Breast epithelium (tissue), 4 donors: ENCODE results near the gene MYRF. TPM values are rescaled to one million over a fixed set of nuclear protein-coding genes. Genes with fewer than 3 reads are reported as not detected.

Experiments used
- DNase-seq, 2 donors: peaks; one replicate each; pipeline ENCODE4 v3.0.0-alpha.2; 2019; ENCODE audit warnings: low spot score in 2 of 2
- H3K27ac ChIP-seq, 2 donors: fragments of 200-600 bp; sonication (generic) in 1 of 2; one replicate each; pipeline ENCODE4 v1.5.1; 2016 to 2019; ENCODE audit warnings: mild to moderate bottlenecking in 1 of 2
- H3K27me3 ChIP-seq, 2 donors: fragments of 200-600 bp; sonication (generic) in 1 of 2; one replicate each; pipeline versions ENCODE4 v1.5.1 to v1.6.0; 2017 to 2019; ENCODE audit warnings: control low read depth in 1 of 2, mild to moderate bottlenecking in 1 of 2
- H3K36me3 ChIP-seq: fragments of 200-600 bp; one replicate; pipeline ENCODE4 v1.5.1; 2019
- H3K4me1 ChIP-seq, 2 donors: fragments of 200-600 bp; sonication (generic); one replicate each; pipeline ENCODE4 v1.5.1; 2016 to 2019; ENCODE audit warnings: control low read depth in 1 of 2
- H3K4me3 ChIP-seq, 3 donors: fragments of 200-600 bp; sonication (generic); 1 replicate in 2 of 3; 2 replicates in 1 of 3; pipeline ENCODE4 v1.5.1; 2016 to 2019; ENCODE audit warnings: mild to moderate bottlenecking in 3 of 3, moderate library complexity in 2 of 3
- H3K9me3 ChIP-seq, 2 donors: fragments of 200-600 bp; sonication (generic) in 1 of 2; one replicate each; pipeline ENCODE4 v1.5.1; 2016 to 2019; ENCODE audit warnings: control low read depth in 1 of 2
- CTCF ChIP-seq, 3 donors: fragments of 450-650 bp; IDR thresholded peaks; one replicate each; pipeline ENCODE4 v1.5.1; 2016 to 2017; ENCODE audit warnings: antibody characterized with exemption in 3 of 3, mild to moderate bottlenecking in 3 of 3, moderate library complexity in 3 of 3
- POLR2A ChIP-seq: fragments of 450-650 bp; IDR thresholded peaks from one replicate; pipeline ENCODE4 v1.6.1; 2016; ENCODE audit warnings: antibody characterized with exemption, mild to moderate bottlenecking, moderate library complexity
- POLR2AphosphoS5 ChIP-seq, 3 donors: sonication (generic); formaldehyde crosslinking; IDR thresholded peaks; one replicate each; pipeline ENCODE4 v1.6.1; 2017; ENCODE audit warnings: antibody characterized with exemption in 3 of 3
- intact Hi-C: fragments of 100-400 bp; cut with DNase I; formaldehyde crosslinking; loops from one replicate; pipeline ENCODE4 v1.15.1; 2023; ENCODE audit warnings: low total_unique reads
- total RNA-seq, 3 donors: library from RNA; depleted of rRNA; stranded (reverse); fragments of >200 nt; gene quantifications; one replicate each; pipeline ENCODE4 v1.1.0, GENCODE V29; 2016

MYRF gene
- total RNA-seq, 3 donors from 2014 or later: 0.32 to 6.9 (median 0.66) TPM

- TF ChIP-seq POLR2AphosphoS5 (IDR thresholded peaks at IDR 0.05) (no peak), POLR2A (no peak), CTCF (IDR thresholded peaks at IDR 0.05) (no peak)
- Histone ChIP-seq H3K36me3 (no peaks in the 10 kb centered on the region), H3K4me3 (no peak overlapping the region), H3K27me3 (no peaks in the 10 kb centered on the region), H3K9me3 (no peaks in the 10 kb centered on the region), H3K4me1 (peaks cover 0 to 2% of the 10 kb centered on the region in 2 donors), H3K27ac (no peak overlapping the region)
- DNase-seq: no peak
- intact Hi-C loops: no loop called here
Measured at GRCh38 chr11:61833471-61833870, 81.0 kb downstream of the MYRF start.

GRCh38 chr11:61833926-61834277 is 81.5 kb downstream of the MYRF start:
- no peaks in the 10 kb centered on the region for H3K36me3 ChIP-seq
- H3K4me3 ChIP-seq: no peak overlapping the region
- no peak for DNase-seq
- H3K27me3 ChIP-seq: no peaks in the 10 kb centered on the region
- no peaks in the 10 kb centered on the region for H3K9me3 ChIP-seq
- no peaks in the 10 kb centered on the region for H3K4me1 ChIP-seq
- no peak for TF ChIP-seq POLR2A
- TF ChIP-seq CTCF (IDR thresholded peaks at IDR 0.05): no peak
- no peak for TF ChIP-seq POLR2AphosphoS5 (IDR thresholded peaks at IDR 0.05)
- no peak overlapping the region for H3K27ac ChIP-seq
- intact Hi-C loops: no loop called here

- Histone ChIP-seq H3K9me3 (no peaks in the 10 kb centered on the region), H3K27ac (peak overlapping the region in 1 of 2 donors; percentile 52), H3K27me3 (no peaks in the 10 kb centered on the region), H3K4me1 (no peaks in the 10 kb centered on the region), H3K36me3 (no peaks in the 10 kb centered on the region), H3K4me3 (no peak overlapping the region)
- intact Hi-C loops: no loop called here
- no peak for TF ChIP-seq POLR2A
- TF ChIP-seq CTCF (IDR thresholded peaks at IDR 0.05): no peak
- TF ChIP-seq POLR2AphosphoS5 (IDR thresholded peaks at IDR 0.05): no peak
- no peak for DNase-seq
Measured at GRCh38 chr11:61834278-61835048, 82.0 kb downstream of the MYRF start.

- Histone ChIP-seq H3K27me3 (no peaks in the 10 kb centered on the region), H3K4me1 (no peaks in the 10 kb centered on the region), H3K27ac (no peak overlapping the region), H3K4me3 (no peak overlapping the region), H3K36me3 (no peaks in the 10 kb centered on the region), H3K9me3 (no peaks in the 10 kb centered on the region)
- intact Hi-C loops: no loop called here
- DNase-seq: no peak
- TF ChIP-seq POLR2A (no peak), POLR2AphosphoS5 (IDR thresholded peaks at IDR 0.05) (no peak), CTCF (IDR thresholded peaks at IDR 0.05) (no peak)
Measured at GRCh38 chr11:61836193-61836592, 83.8 kb downstream of the MYRF start.

- TF ChIP-seq POLR2AphosphoS5 (IDR thresholded peaks at IDR 0.05) (no peak), POLR2A (no peak), CTCF (IDR thresholded peaks at IDR 0.05) (no peak)
- no peak overlapping the region for H3K27ac ChIP-seq
- DNase-seq: no peak
- H3K9me3 ChIP-seq: no peaks in the 10 kb centered on the region
- no peaks in the 10 kb centered on the region for H3K4me1 ChIP-seq
- no peaks in the 10 kb centered on the region for H3K27me3 ChIP-seq
- H3K36me3 ChIP-seq: no peaks in the 10 kb centered on the region
- intact Hi-C loops: loop anchor here (1.0 kb wide), 1 partner anchor 32 kb away; no protein-coding TSS in a partner anchor
- H3K4me3 ChIP-seq: no peak overlapping the region
Measured at GRCh38 chr11:61837411-61838005, 85.1 kb downstream of the MYRF start.
